Osteocyte (in vitro differentiated cells): Measurements from ENCODE around the gene FICD. TPM values are rescaled to one million over a fixed set of nuclear protein-coding genes. Genes with fewer than 3 reads are reported as not detected.

Experiments
- DNase-seq: peaks from one replicate; pipeline ENCODE4 v3.0.0; 2021; ENCODE audit warnings: mixed read lengths; ENCODE audit not compliant: unreplicated experiment; ENCODE audit errors: extremely low spot score
- H3K27ac Mint-ChIP-seq: one replicate; pipeline ENCODE4 v1.8.0; 2021; ENCODE audit warnings: mild to moderate bottlenecking, mixed read lengths; ENCODE audit not compliant: unreplicated experiment
- H3K27me3 Mint-ChIP-seq: one replicate; pipeline ENCODE4 v1.8.0; 2021; ENCODE audit warnings: mixed read lengths; ENCODE audit not compliant: unreplicated experiment
- H3K36me3 Mint-ChIP-seq: one replicate; pipeline ENCODE4 v1.8.0; 2021; ENCODE audit warnings: mixed read lengths; ENCODE audit not compliant: unreplicated experiment
- H3K4me1 Mint-ChIP-seq: one replicate; pipeline ENCODE4 v1.8.0; 2021; ENCODE audit warnings: mixed read lengths; ENCODE audit not compliant: unreplicated experiment
- H3K4me3 Mint-ChIP-seq: one replicate; pipeline ENCODE4 v1.8.0; 2021; ENCODE audit warnings: mild to moderate bottlenecking, moderate library complexity, mixed read lengths; ENCODE audit not compliant: unreplicated experiment
- H3K9me3 Mint-ChIP-seq: one replicate; pipeline ENCODE4 v1.8.0; 2021; ENCODE audit warnings: mixed read lengths; ENCODE audit not compliant: unreplicated experiment
- total RNA-seq: library from RNA; stranded (reverse); gene quantifications from 2 replicates; pipeline ENCODE4 v1.2.1, GENCODE V29; 2021
- TF ChIP-seq, protein P1 (sequence below): fragments of 200-600 bp; sonication (generic); IDR thresholded peaks from 2 replicates; pipeline ENCODE4 v1.5.0; 2021; ENCODE audit warnings: antibody characterized with exemption, mild to moderate bottlenecking, moderate library complexity

The FICD gene
- total RNA-seq, 1 donor from 2014 or later: 6.0 TPM

DNA sequence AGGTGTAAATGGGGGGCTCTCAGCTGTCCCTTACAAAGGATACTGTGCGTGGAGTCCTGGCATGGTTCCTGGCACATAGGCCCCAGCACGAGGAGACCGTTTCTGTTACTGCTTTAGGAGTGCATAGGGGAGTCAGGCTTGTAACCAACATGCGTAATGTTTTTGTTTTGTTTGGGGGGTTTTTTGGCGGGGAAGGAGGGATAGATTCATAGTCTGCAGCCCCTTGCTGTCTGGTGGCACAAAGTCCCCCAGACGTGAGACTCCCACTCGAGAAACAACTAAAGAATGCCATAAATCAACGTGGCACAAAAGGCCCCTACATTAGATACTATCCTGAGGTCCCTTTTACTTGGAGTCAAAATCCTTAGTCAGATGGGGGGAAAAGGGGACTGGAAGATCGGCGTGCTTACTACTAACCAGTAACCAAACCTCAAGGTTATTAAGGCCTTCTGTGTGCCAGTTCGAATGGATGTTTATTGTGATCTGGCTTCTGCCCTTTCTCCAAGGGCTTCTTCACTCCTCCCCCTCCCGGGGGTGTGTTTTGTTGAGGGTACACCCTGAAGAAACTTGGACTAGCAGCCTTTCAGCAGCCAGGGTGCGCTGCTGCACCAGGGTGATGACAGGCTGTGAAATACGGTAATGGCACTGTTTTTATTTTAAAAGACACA lies 48.2 kb downstream of the FICD start:
- TF ChIP-seq, protein P1, sequence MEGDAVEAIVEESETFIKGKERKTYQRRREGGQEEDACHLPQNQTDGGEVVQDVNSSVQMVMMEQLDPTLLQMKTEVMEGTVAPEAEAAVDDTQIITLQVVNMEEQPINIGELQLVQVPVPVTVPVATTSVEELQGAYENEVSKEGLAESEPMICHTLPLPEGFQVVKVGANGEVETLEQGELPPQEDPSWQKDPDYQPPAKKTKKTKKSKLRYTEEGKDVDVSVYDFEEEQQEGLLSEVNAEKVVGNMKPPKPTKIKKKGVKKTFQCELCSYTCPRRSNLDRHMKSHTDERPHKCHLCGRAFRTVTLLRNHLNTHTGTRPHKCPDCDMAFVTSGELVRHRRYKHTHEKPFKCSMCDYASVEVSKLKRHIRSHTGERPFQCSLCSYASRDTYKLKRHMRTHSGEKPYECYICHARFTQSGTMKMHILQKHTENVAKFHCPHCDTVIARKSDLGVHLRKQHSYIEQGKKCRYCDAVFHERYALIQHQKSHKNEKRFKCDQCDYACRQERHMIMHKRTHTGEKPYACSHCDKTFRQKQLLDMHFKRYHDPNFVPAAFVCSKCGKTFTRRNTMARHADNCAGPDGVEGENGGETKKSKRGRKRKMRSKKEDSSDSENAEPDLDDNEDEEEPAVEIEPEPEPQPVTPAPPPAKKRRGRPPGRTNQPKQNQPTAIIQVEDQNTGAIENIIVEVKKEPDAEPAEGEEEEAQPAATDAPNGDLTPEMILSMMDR: peak; percentile 94
- Mint-ChIP-seq H3K9me3 (no peaks in the 10 kb centered on the region), H3K27me3 (no peaks in the 10 kb centered on the region), H3K4me3 (peak overlapping the region; percentile 100), H3K36me3 (peaks cover 29% of the 10 kb centered on the region), H3K4me1 (peaks cover 43% of the 10 kb centered on the region), H3K27ac (peak overlapping the region; percentile 88)
- DNase-seq: peak; percentile 92

DNA sequence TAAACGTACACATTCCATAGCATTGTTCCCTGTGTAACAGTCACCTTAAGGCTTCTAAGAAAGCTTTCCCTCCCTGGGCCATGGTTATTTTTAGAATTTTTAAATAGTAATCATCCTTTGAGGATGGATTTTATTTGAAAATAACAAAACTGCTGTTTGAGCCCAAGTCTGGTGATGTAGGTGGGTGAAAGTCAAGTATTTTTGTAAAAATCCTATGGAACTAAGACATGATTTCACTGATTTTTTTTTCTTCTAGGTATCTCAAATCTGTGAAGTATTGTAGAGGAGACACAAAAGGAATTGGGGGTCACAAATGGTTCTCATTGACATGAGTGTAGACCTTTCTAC lies 48.7 kb downstream of the FICD start:
- Mint-ChIP-seq H3K27ac (peak overlapping the region; percentile 88), H3K4me1 (peaks cover 40% of the 10 kb centered on the region), H3K27me3 (no peaks in the 10 kb centered on the region), H3K9me3 (no peaks in the 10 kb centered on the region), H3K4me3 (peak overlapping the region; percentile 100), H3K36me3 (peaks cover 34% of the 10 kb centered on the region)
- DNase-seq: no peak
- TF ChIP-seq, protein P1: no peak

DNA sequence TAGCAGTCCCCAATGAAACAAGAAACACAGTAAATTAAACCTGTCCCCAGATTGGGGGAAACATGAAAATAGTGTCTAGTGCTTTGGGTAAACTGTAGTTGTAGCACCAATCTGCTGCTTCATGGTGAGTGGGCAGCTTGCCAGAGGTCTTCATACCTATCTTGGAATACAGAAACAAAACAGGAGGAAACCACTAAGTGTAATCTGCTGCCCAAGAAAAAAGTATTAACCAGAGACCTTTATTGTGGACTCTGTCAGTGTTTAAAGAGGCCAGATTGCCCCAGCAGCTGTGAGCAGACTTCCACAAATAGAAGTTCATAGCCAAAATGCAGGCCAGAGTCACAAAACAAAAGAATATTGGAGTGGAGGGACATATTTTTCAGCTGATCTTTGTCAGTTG lies 49.6 kb downstream of the FICD start:
- peaks cover 37% of the 10 kb centered on the region for H3K36me3 Mint-ChIP-seq
- H3K27ac Mint-ChIP-seq: no peak overlapping the region
- H3K4me3 Mint-ChIP-seq: no peak overlapping the region
- H3K27me3 Mint-ChIP-seq: no peaks in the 10 kb centered on the region
- no peak for DNase-seq
- no peaks in the 10 kb centered on the region for H3K9me3 Mint-ChIP-seq
- TF ChIP-seq, protein P1: no peak
- peaks cover 31% of the 10 kb centered on the region for H3K4me1 Mint-ChIP-seq

DNA sequence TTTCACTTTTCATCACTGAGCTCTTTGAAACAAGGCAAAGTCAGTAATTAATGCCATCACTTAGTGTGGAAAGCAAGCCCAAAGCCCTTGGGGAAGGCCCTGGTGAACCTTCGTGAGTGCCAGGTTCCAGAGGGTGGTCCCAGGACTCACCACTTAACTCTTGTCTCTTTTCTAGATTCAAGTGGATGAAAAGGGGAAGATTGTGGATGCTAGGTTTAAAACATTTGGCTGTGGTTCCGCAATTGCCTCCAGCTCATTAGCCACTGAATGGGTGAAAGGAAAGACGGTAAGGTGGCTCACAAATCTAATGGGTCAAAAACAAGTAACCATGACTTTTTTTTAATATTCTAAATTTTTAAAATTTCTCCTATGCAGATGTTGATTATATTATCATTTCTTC lies 50.1 kb downstream of the FICD start:
- Mint-ChIP-seq H3K4me3 (no peak overlapping the region), H3K4me1 (peaks cover 27% of the 10 kb centered on the region), H3K9me3 (no peaks in the 10 kb centered on the region), H3K27ac (no peak overlapping the region), H3K27me3 (no peaks in the 10 kb centered on the region), H3K36me3 (peaks cover 37% of the 10 kb centered on the region)
- TF ChIP-seq, protein P1: no peak
- no peak for DNase-seq

DNA sequence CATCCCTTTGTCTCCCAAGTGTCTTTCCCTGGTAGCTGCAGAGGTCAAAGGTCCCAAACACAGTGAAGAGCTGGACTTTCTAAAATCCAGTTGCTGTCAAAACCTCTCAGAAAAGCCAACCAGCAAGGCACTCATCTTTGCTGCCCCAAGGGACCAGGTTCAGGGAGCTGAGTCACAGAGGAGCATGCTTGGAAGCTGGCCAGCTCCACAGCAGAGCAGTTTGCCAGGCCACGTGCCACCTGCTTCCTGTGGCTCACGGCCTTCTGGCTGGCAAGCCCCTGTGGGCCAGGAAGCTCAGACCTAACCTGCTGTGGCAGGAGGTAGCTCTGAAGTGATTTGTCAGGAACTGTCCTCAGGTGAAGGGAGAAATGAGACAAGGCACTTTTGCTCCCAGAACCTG lies 50.9 kb downstream of the FICD start:
- H3K27ac Mint-ChIP-seq: peak overlapping the region; percentile 32
- H3K9me3 Mint-ChIP-seq: no peaks in the 10 kb centered on the region
- H3K4me1 Mint-ChIP-seq: peaks cover 23% of the 10 kb centered on the region
- H3K4me3 Mint-ChIP-seq: no peak overlapping the region
- no peak for DNase-seq
- TF ChIP-seq, protein P1: no peak
- H3K36me3 Mint-ChIP-seq: peaks cover 35% of the 10 kb centered on the region
- H3K27me3 Mint-ChIP-seq: no peaks in the 10 kb centered on the region
